Measurements from ENCODE around the gene C6orf120. TPM values are rescaled to one million over a fixed set of nuclear protein-coding genes. Genes with fewer than 3 reads are reported as not detected.

C6orf120 gene
- total and polyA plus RNA-seq, 9 of the 15 experiments (the other 6 are each of a cell fraction or from before 2014, with no cell fraction given): 7.7 to 44.9 (median 34.8) TPM

- H2AFZ ChIP-seq (ENCODE audit: low read depth, low read length): no peak overlapping the region
- H3K27ac ChIP-seq (ENCODE audit: extremely low read depth, low read depth, low read length): no peak overlapping the region
- ChIA-PET POLR2A (no interaction called here), CTCF (ENCODE audit: low intra/inter-chr PET ratio) (no interaction called here)
- peaks cover 47% of the 10 kb centered on the region for H3K36me3 ChIP-seq (ENCODE audit: control insufficient read depth, insufficient read depth, low read length)
- in situ Hi-C loops (cut with MboI): no loop called here
- intact Hi-C loops (cut with micrococcal nuclease): no loop called here
- H4K20me1 ChIP-seq (replicated peaks; ENCODE audit: control insufficient read depth, insufficient read depth, low read length): no peaks in the 10 kb centered on the region
- TF ChIP-seq, protein P1, sequence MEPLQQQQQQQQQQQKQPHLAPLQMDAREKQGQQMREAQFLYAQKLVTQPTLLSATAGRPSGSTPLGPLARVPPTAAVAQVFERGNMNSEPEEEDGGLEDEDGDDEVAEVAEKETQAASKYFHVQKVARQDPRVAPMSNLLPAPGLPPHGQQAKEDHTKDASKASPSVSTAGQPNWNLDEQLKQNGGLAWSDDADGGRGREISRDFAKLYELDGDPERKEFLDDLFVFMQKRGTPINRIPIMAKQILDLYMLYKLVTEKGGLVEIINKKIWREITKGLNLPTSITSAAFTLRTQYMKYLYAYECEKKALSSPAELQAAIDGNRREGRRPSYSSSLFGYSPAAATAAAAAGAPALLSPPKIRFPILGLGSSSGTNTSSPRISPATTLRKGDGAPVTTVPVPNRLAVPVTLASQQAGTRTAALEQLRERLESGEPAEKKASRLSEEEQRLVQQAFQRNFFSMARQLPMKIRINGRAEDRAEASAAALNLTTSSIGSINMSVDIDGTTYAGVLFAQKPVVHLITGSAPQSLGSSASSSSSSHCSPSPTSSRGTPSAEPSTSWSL (CRISPR knock-in tag; IDR thresholded peaks at IDR 0.05; ENCODE audit: borderline replicate concordance): no peak
- TF ChIP-seq, protein P2, sequence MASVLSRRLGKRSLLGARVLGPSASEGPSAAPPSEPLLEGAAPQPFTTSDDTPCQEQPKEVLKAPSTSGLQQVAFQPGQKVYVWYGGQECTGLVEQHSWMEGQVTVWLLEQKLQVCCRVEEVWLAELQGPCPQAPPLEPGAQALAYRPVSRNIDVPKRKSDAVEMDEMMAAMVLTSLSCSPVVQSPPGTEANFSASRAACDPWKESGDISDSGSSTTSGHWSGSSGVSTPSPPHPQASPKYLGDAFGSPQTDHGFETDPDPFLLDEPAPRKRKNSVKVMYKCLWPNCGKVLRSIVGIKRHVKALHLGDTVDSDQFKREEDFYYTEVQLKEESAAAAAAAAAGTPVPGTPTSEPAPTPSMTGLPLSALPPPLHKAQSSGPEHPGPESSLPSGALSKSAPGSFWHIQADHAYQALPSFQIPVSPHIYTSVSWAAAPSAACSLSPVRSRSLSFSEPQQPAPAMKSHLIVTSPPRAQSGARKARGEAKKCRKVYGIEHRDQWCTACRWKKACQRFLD (CRISPR knock-in tag; IDR thresholded peaks at IDR 0.05): no peak
- TF ChIP-seq ATF1 (CRISPR knock-in tag; IDR thresholded peaks at IDR 0.05) (no peak), ATF1 (tag; IDR thresholded peaks at IDR 0.05) (no peak), ZNF586 (CRISPR knock-in tag; conservative IDR thresholded peaks at IDR 0.05) (no peak), CREM (IDR thresholded peaks at IDR 0.05; ENCODE audit: low read depth) (no peak), CC2D1A (IDR thresholded peaks at IDR 0.05) (no peak), FIP1L1 (IDR thresholded peaks at IDR 0.05; ENCODE audit: low read depth, low read length, poor library complexity, severe bottlenecking) (no peak), ZFP91 (CRISPR knock-in tag; IDR thresholded peaks at IDR 0.05) (no peak), WHSC1 (IDR thresholded peaks at IDR 0.05; ENCODE audit: low read length) (no peak), PRPF4 (IDR thresholded peaks at IDR 0.05; ENCODE audit: insufficient read depth, low read depth, low read length, poor library complexity, severe bottlenecking) (no peak)
- peaks cover 0 to 3% of the 10 kb centered on the region in 2 experiments; a peak in 1 of 5 replicates for H3K4me1 ChIP-seq (replicated peaks in 1 of 2; ENCODE audit: control insufficient read depth in 2 of 2, insufficient read depth in 2 of 2, low read length in 2 of 2)
- FAIRE-seq (no peak), DNase-seq (ENCODE audit: extremely low read depth in 1 of 4, low spot score in 3 of 4) (no peak), ATAC-seq (no peak)
- BruUV-seq (replicated peaks): no TSS peak
- H3K27me3 ChIP-seq (ENCODE audit: control insufficient read depth in 2 of 2, insufficient read depth in 2 of 2, low read length in 2 of 2): no peaks in the 10 kb centered on the region
- peaks cover 4% of the 10 kb centered on the region for H3K9me1 ChIP-seq (ENCODE audit: control insufficient read depth, insufficient read depth, low read length)
- no peak overlapping the region; a peak in 1 of 4 replicates for H3K9ac ChIP-seq (ENCODE audit: insufficient read depth in 1 of 2, low read depth in 2 of 2, low read length in 2 of 2)
- H3K9me3 ChIP-seq (replicated peaks; ENCODE audit: control insufficient read depth, insufficient read depth, low read depth, low read length): no peaks in the 10 kb centered on the region
- H3K4me2 ChIP-seq (ENCODE audit: insufficient read depth, low read length): no peak overlapping the region
- no peak overlapping the region for H3K4me3 ChIP-seq
- WGBS (ENCODE audit: insufficient coverage, low coverage, missing lambda C conversion rate): 97% methylated on average over 11 of the region's 13 CpGs
- no peaks in the 10 kb centered on the region for H3K79me2 ChIP-seq (ENCODE audit: control insufficient read depth, insufficient read depth, low read length)
Observed at GRCh38 chr6:169657284-169657610, 44.7 kb upstream of the C6orf120 start.

All from K562 (cell line).